Renal cortex interstitium (tissue), 11 donors: ENCODE results near the gene ZMIZ1. TPM values are rescaled to one million over a fixed set of nuclear protein-coding genes. Genes with fewer than 3 reads are reported as not detected.

ENCODE experiments used
- DNase-seq, 11 donors: peaks; one replicate each; pipeline ENCODE4 v3.0.0-alpha.2; 2013; ENCODE audit warnings: low read depth in 9 of 11, low spot score in 4 of 11; ENCODE audit errors: extremely low read depth in 1 of 11
- polyA plus RNA-seq, 3 donors: library from polyadenylated mRNA; unstranded; fragments of 120-200 nt; gene quantifications; one replicate each; pipeline ENCODE4 v1.2.1, GENCODE V29; 2013; ENCODE audit not compliant: insufficient read length in 3 of 3

Gene ZMIZ1
- polyA plus RNA-seq, 3 donors, result 69.2 to 85.6 (median 74.3) TPM

DNA sequence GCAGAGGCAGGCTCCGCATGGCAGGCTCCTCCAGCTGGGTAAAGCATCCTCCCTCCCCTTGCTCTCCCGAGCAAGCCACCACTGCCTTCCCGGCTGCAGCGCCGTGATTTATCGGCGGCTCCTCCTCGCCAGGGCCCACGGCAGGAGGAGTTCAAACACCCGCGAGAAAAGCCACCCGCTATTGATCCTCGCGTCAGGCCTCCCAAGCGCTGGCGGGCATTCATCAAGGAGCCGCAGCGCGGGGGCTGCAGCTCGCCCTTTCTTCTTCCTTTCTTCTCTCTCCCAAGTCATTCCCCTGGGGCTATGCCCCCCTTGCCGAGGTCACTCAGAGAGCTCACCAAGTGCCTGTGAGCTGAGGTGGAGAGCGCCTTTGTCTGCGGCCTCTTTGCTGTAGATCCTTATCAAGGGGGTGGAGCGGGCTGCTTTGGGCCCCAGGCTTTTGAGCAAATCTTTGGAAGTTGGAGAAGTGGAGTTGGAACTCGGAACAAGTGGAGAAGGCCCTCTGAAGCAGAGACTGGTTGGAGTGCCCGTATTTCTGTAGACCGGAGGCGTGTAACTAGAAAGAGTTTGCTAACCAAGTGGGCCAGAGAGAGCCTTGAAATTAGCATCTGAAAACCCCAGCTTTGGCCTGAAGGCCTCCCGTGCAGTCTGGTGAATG is 171.3 kb downstream of the ZMIZ1 start:
- DNase-seq, result no peak

DNA sequence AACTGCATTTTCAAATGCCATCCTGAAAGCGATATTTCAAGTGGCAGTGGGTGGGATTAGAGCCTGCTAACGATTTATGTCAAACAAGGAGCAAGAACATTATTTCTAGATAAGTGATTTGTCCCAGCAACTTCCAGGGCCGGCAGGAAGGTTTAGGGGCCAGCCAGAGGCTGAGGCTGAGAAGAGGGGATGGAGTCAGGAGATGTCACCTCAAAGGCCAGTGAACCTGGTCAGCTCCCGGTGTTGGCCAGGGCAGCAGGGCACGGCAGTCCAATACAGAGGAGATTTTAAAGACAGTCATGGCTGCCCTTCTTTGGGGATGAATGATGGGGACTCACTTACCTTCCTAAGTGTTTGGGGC is 172.8 kb downstream of the ZMIZ1 start:
- DNase-seq, result no peak

DNA sequence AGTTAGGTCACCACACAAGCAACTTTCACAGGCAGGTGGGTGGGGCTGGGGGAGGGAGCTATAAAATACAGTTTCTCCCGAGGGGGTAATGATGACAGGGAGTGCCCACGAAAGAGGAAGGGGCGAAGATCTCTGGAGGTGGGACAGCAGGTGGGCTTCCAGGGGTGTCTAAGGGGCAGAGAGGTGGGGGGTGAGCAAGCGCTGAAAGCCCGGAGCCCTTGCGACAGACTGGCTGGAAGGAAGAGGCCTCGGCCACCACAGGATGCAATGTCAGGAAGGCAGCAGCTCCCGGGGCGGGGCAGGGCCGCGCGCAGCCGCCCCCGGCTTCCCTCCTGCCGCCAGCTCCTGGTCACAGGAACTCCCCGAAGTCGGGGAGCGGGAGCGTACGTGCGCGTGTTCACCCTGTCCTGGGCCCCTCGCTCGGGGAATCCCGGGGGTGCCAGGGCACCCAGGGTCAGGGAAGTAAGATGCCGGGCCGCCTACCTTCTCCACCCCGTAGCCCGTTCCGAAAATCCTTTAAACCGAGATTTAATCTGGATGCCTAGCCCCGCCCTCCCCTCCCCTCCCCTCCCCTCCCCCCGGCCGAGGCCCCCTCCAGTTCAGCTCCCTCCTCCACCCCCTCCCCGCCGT is 173.3 kb downstream of the ZMIZ1 start:
- no peak for DNase-seq

DNA sequence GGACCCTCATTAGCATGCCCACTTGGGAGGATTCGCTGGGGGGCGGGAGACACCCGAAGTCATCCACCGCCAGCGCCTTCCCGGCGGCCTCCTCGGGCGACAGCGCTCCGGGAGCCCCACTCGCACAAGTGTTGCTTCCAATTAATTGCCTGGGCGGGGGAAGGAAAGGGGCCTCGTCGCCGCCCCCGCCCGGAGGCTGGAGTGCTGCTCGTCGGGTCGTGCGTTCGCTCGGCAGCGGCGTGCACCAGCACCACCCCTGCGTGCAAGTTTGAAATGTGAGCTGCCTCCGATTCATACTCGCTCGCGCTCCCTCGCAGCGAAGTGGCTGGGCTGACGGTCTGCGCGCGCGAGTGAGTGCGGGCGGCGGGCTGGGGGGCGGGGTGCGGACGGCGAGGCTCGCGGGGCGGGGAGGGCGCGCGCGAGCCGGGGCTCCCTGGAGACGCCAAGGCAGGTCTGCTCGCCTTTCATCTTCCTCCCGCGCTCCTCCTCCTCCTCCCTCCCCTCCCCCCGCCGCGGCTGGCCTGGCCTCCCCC is 173.9 kb downstream of the ZMIZ1 start:
- peak in 7 of 11 donors; percentile 73 to 83 (median 79) for DNase-seq

DNA sequence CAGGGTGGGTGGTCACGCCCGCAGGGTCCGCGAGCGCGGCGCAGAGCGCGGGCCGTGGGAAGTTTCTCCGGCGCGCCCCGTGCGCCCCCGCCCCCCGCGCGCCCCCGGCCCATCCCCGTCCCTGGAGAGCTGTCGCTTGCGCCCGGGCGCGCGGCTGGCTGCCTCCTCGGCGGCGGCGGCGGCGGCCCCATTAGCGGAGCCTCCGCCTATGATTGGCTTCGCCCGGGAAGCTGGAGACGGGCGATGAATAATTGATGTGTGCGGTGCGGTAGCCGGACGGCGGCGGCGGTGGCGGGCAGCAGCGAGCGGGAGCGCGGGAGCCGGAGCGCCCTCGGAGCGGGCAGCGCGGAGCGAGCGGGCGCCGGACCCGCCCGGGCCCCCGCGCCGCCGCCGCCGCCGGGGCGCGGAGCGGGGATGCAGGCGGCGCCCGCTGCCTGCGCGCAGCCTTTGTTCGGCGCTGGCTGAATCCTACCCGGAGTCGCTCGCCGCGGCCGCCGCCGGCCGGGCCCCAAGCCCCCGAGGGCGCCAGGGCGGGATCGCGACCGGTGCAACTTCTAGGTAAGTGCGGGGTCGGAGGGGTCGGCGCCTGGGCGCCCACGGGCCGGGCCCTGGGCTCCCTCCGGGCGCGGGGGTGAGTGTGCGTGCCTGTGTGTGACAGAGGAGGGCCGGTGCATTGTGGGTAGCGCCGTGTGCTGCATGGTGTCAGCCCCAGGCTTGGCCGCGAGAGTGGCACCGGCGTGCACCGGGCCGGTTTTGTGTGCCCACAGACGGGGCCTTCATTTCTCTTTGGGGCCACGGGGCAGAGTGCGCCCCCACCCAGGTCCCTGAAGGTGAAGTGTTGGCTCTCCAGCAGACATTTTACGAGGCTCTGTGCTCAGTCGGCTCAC is 174.7 kb downstream of the ZMIZ1 start:
- DNase-seq, result no peak

DNA sequence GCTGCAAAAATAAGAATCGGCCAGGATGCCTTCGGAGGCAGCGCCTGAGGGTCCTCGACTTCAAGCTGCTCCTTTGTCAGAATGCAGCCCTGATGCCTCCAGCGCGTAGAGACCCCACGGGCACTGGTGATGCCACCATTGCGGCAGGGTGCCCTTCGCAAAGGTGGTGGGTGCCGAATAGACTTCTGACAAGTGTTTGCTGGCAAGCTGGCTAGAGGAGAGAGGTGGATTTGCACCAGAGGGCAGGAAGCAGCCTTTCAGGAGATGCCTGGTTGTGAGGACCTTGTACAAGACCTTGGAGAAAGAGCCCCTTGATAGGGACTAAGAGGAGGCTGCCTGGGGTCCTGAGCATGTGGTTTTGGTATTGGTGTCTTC is 175.3 kb downstream of the ZMIZ1 start:
- no peak for DNase-seq

DNA sequence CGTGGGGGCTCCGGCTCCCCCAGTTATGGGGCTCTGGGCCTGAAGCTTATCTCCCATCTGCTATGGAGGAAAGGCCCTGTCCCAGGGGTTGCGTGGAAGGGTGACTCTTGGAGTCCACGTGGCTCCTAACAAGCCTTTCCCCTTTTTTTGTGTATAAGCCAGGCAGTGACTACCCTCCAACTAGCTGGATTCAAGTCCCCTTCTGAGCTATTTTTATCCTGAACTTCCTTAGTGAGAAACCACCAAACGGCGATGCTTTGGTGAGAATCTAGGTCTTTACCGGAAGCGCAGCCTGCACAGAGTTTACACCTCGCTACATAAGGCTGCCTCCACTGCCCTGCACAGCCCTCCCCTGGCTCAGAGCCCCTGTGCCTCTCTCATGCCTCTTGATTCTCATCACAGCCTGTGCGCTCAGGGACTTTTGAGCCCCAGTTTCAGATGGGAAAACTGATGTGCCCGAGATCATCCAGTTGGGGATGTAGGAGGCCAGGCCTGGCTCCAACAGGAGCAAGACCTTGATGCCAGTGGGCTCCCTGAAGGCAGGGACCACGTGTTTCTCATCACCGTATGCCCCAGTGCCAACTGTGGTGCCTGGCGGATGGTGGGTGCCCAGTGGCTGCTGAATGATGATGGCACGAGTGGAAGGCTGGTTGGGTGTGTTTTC is 176.2 kb downstream of the ZMIZ1 start:
- DNase-seq, result no peak

DNA sequence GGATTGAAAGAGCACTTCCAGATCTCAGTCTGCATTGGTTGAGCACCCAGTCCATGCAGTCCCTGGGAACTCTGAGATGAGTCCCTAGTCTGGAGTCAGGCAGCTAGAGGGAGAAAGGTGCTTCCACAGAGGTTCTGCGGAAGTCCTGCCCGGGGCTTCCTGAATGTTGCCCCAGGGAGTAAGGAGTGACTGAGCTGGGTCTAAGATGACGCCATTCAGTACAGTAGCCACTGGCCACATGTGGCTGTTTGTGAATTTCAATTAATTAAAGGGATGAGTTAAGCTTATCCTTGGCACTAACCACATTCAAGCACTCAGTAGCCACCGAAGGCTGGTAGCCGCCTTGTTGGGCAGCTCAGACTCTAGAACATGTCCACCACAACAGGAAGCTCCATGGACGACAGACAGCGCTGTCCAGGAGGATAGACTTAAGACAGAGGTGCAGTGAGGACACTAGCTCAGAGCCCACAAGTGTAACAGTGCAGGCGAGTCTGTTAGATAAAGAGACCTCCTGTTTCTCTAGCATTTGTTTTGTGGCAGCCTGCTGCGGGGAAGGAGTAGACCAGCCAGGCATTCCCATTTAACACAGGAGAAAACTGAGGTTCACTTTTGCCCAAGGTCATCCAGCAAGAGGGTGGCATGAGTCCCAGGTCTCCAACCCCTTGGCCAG is 176.9 kb downstream of the ZMIZ1 start:
- DNase-seq, result no peak

DNA sequence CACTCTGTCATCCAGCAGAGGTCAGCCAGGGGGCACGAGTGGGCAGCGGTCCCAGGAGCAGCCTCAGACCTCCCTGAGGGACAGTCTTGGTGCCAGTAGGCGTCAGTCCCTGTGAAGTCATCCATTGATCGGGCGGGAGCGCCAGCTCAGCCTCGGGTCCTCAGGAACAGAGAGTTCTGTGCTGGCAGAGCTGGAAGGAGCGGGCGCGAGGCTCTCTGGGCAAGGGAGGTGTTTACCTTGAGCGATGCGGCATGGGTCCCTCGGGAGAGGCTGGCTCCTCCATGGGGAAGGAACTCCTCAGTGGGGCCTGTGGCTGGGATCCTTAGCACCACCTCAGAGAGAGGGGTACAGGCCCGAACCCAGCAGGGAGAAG is 177.4 kb downstream of the ZMIZ1 start:
- DNase-seq, result no peak

DNA sequence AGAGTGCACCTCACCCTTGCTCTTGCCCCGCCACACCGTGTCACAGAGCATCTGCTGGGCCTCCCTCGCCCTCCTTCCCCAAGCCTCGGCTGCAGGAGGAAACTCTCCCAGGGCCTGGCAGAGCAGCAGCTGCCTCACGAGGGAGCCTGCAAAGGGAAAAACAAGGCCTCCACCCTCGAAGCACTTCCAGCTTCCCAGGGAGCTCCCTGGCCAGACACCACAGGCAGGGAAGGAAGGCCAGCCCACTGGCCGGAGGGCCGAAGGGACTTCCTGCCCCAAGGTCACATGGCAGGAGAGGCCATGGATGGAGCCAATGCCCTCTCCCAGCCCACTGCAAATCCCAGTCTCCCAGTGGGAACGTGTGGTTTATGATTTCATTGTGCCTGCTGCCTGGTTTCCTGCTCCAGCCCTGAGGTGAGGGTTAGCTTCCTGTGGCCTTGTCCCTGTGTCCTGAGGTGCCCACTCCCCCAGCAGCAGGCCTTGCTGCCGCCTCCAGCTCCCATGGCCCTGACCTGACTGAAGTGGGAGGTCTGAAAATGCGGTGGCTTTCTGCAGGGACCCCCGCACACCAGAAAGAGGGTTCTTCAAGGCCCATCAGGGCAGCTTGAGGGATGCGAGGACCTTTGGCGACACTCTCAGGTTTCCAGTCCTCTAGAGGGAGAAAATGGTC is 178.0 kb downstream of the ZMIZ1 start:
- DNase-seq, result no peak

DNA sequence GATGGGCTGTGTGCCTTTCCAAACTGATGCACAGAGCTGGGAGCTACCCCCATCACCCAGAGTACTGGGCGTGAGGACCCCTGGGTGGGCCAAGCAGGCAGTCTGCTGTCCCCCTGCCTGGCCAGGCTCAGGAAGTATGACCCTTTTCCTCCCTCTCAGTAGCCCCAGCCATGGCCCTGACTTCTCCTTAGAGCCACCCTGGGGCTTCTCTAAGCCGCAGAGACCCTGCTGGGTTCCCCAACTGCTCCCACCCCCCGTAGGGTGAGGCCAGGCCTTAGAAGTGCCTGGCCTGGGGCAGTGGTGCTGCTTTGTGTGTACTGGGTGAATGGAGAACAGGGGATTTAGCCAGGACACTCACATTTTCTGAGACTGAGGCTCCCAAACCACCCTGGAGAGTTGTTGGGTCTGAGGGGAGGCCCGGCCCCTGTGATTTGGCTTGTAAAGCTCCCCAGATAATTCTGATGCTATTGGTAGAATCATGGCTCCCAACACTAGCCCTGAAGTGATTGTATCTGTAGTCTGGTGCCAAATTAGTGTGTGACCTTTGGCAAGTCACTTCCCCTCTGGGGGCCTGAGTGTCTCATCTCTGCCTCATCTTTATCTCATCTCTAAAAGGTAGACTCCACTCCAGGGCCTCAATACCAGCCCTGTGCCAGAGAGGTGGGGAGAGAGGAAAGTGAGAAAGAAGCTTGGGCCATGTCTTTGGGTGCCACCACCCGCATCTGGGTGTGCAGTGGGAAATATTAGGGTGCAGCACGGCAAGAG is 178.8 kb downstream of the ZMIZ1 start:
- DNase-seq, result no peak

DNA sequence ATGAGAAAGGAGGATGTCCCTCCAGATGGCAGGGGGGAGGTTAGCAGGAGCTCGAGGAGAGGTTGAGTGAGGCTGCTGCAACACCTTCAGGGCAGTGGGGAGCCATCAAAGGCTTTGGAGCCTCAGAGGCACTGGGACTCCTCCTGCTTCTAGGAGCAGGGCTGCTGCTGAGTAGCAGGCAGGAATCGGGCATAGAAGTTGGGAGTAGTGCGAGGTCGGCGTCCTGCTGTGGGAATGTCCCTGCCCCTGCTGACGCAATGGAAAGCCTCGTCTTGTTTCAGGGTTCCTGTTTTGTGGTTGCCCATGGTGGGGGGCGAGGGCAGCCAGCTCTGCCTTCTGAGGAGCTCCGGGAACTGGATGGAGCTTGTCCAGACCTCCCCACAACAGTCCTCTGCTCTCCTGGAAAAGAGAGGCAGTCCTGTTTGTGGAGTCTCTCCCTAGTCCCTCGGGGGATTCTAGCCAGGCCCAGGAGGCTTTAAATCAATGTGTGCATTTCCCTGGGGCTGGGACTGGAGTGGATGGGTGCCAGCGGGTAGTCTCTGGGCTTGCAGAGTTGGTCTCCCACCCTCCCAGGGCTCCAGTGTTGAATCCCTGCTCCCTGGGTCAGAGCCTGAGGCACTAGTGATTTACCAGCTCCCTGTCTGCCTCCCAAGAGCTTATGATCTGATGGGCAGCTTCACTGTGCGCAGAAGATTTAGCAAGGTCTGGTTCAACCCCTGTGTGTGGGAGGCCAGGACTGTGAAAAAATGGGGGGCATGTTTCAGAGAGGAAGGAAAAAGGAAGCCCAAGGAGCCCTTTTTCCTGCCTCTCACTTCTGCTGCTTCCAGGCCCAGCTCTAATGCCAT is 179.8 kb downstream of the ZMIZ1 start:
- no peak for DNase-seq

DNA sequence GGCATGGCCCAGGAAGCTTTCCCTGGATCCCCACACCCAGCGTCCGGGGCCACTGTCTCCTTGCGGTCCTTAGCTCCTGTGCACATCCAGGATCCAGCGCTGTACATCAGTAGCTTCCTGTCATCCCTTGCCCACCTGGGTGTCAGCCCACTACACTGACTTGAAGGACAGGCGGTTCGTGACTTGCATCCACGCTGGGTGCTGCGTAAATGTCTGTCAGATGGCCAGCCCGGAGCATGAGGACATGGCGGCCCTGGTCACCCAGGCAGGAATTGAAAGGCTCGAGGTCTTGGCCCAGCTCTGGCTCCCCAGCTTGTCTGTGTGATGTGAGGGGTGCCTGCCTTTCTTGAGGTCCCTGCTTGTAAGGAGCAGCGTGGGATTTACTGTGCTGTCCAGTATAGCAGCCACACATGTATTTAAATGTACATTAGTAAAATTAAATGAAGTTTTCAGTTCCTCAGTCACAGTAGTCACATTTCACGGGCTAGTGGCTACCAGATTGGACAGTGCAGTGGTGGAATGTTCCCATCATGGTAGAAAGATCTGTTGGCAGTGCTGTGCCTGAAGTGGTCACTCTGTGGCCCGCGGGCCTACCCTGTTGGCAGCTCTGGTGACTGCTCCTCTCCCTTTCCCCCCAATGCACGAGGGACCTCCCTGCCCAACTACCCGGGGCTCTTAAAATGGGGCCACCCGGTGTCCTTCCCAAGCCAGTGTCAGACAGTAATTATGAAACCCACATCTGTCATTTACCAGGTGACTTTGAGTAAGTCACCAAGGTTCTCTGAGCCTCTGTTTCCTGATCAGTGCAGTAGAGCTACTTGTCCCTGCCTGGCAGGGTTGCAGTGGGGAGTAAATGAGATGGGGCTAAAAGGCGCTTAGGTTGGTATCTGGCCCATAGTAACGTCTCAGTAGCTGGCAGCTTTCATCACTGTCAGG is 180.7 kb downstream of the ZMIZ1 start:
- no peak for DNase-seq

DNA sequence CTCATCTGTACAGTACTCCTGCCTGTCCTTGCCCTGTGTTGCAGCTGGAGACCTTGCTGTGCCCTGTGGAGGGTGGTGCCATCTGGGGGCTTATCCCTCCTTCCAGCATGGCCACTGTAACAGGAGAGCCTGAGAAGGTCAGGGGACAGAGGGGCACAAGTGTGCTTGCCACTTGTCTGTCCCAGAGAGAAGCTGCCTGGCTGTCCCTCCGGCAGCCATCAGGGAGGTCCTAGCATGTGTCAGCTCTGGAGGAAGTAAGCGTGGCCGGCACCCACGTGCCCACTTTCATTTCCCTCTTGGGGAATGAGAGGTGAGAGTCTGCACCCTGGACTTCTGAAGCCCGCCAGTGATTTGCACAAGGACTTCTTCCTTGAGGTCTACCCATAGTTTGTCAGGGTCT is 181.5 kb downstream of the ZMIZ1 start:
- no peak for DNase-seq

DNA sequence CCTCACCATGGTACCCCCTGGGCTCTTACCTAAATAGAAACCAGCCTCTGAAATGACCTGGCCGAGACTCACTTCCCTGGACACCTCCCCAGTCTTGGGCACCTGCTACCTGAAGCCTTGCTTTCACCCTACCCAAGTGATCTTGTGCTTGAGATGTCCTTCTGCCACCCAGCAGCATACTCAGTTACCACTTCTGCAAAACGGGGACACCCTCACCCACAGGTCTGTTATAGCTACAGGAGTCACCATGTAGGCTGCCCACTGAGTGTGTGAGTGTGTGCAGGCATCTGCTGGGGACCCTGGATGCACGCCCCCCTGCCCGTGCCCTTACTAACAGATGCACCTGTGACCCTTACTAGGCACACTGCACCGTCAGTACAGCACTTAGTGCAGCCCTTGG is 183.7 kb downstream of the ZMIZ1 start:
- DNase-seq, result no peak

DNA sequence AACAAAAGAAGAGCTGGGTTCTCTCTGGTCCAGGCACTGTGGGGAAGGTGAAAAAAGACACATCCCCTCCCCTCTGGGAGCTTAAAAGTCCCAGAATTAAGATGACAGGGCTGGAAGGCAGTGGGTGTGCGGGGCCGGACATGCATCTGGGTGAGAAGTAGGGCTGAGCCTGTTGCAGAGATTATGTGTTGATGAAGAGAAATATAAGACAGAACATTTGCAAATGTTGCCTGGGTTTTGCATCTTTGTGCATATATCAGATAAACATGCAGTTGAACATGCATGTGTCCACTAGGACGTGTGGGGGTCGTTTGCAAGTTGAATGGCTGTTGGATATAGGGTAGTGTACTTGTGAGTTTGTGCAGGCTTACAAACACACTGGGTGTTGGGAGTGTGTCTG is 184.2 kb downstream of the ZMIZ1 start:
- no peak for DNase-seq
